Esophagus muscularis mucosa (tissue), 3 donors: Measurements from ENCODE around the gene TMEM131.

Experiments
- CTCF ChIP-seq, 3 experiments: fragments of 200-600 bp in 2 of 3; fragments of 450-650 bp in 1 of 3; sonication (generic) in 2 of 3; IDR thresholded peaks; one replicate each; pipeline ENCODE4 v1.5.1; 2017 to 2019; ENCODE audit warnings: antibody characterized with exemption in 3 of 3, mild to moderate bottlenecking in 2 of 3, moderate library complexity in 1 of 3
- POLR2A ChIP-seq: fragments of 450-650 bp; IDR thresholded peaks from one replicate; pipeline ENCODE4 v1.6.1; 2017; ENCODE audit warnings: antibody characterized with exemption, moderate library complexity, mild to moderate bottlenecking, low read depth
- POLR2AphosphoS5 ChIP-seq, 2 donors: sonication (generic); formaldehyde crosslinking; IDR thresholded peaks; one replicate each; pipeline ENCODE4 v1.6.1; 2017; ENCODE audit warnings: antibody characterized with exemption in 2 of 2

- TF ChIP-seq POLR2AphosphoS5 (IDR thresholded peaks at IDR 0.05) (no peak), CTCF (IDR thresholded peaks at IDR 0.05) (no peak), POLR2A (no peak)
These were observed 288.2 kb downstream of the TMEM131 start for GRCh38 chr2:97707362-97708047.
